Measurements from ENCODE around the gene HIGD1C. TPM values are rescaled to one million over a fixed set of nuclear protein-coding genes. Genes with fewer than 3 reads are reported as not detected.

The HIGD1C gene
- total and polyA plus RNA-seq, 2 of the 8 experiments (the other 6 are each of a cell fraction or from before 2014, with no cell fraction given): not detected

- H3K9me3 ChIP-seq (ENCODE audit: insufficient read depth in 2 of 2, low read depth in 1 of 2, low read length in 1 of 2): no peaks in the 10 kb centered on the region
- H2BK5ac ChIP-seq (ENCODE audit: low read depth, low read length): no peak overlapping the region
- no peak overlapping the region for H2BK20ac ChIP-seq (ENCODE audit: low read length)
- no peaks in the 10 kb centered on the region; a peak in 1 of 7 replicates for H3K4me1 ChIP-seq (replicated peaks in 1 of 4; ENCODE audit: control insufficient read depth in 3 of 4, insufficient read depth in 4 of 4, low read length in 3 of 4)
- 42% methylated on average over 2 of the region's 2 CpGs; no CpG with 5 or more reads in 1 of the 2 experiments for WGBS, 2 experiments (ENCODE audit: extremely low coverage in 1 of 2, insufficient coverage in 1 of 2, insufficient read length in 1 of 2, insufficient replicate concordance in 2 of 2, low coverage in 1 of 2, low lambda C conversion rate in 2 of 2, missing lambda C conversion rate in 1 of 2)
- no peak overlapping the region for H3K9ac ChIP-seq (replicated peaks in 1 of 4; ENCODE audit: extremely low read depth in 1 of 4, low read depth in 3 of 4, low read length in 3 of 4)
- no peak for FAIRE-seq
- H3K23ac ChIP-seq (ENCODE audit: insufficient read length): no peak overlapping the region
- no peak overlapping the region for H4K8ac ChIP-seq (ENCODE audit: extremely low read depth, insufficient read depth, low read length)
- H3K56ac ChIP-seq (replicated peaks; ENCODE audit: insufficient read length, low read depth, low read length): no peak overlapping the region
- no peak overlapping the region for H3K18ac ChIP-seq (ENCODE audit: extremely low read depth, low read length)
- no peak overlapping the region for H2AFZ ChIP-seq (ENCODE audit: low read length)
- H2BK12ac ChIP-seq (ENCODE audit: low read depth, low read length): no peak overlapping the region
- H3K23me2 ChIP-seq (ENCODE audit: low read depth, low read length): no peaks in the 10 kb centered on the region
- no peak overlapping the region for H3K4me2 ChIP-seq (ENCODE audit: insufficient read depth in 1 of 2, low read depth in 2 of 2, low read length in 2 of 2)
- peaks cover 13 to 63% (median 46%) of the 10 kb centered on the region in 4 experiments for H3K36me3 ChIP-seq (ENCODE audit: control insufficient read depth in 2 of 4, insufficient read depth in 4 of 4, low read length in 3 of 4)
- H3K27me3 ChIP-seq (replicated peaks in 1 of 4; ENCODE audit: control insufficient read depth in 3 of 4, extremely low read depth in 1 of 4, insufficient read depth in 3 of 4, low read length in 3 of 4): no peaks in the 10 kb centered on the region
- no peak overlapping the region for H4K91ac ChIP-seq (replicated peaks; ENCODE audit: insufficient read length, low read length)
- CTCF ChIA-PET (ENCODE audit: partially characterized antibody): interaction anchor here (0.7 kb wide), 1 partner anchor 1229 kb away, joined by 3 read pairs; no protein-coding TSS in a partner anchor
- H3K27ac ChIP-seq (ENCODE audit: low read depth, low read length): no peak overlapping the region
- no peak overlapping the region for H2AK5ac ChIP-seq (ENCODE audit: low read depth, low read length)
- H3K4ac ChIP-seq (replicated peaks; ENCODE audit: insufficient read length, low read depth, low read length): no peak overlapping the region
- H2BK120ac ChIP-seq (replicated peaks; ENCODE audit: low read depth, low read length): no peak overlapping the region
- no peak for DNase-seq (ENCODE audit: low read depth in 1 of 2, low spot score in 2 of 2)
- no peaks in the 10 kb centered on the region for H4K20me1 ChIP-seq (replicated peaks in 1 of 2; ENCODE audit: control insufficient read depth in 1 of 2, insufficient read depth in 2 of 2, low read length in 2 of 2)
- H4K5ac ChIP-seq (ENCODE audit: insufficient read length, low read depth, low read length): no peak overlapping the region
- H3K79me1 ChIP-seq (ENCODE audit: low read depth, low read length): no peaks in the 10 kb centered on the region
- POLR2A ChIA-PET (ENCODE audit: partially characterized antibody): no interaction called here
- H2BK15ac ChIP-seq (ENCODE audit: low read length): no peak overlapping the region
- H3K79me2 ChIP-seq (ENCODE audit: control insufficient read depth in 1 of 2, insufficient read depth in 2 of 2, low read length in 2 of 2): no peaks in the 10 kb centered on the region
- no peak overlapping the region for H3K14ac ChIP-seq (ENCODE audit: insufficient read length)
- H3K4me3 ChIP-seq (ENCODE audit: extremely low read depth in 1 of 4, insufficient read depth in 2 of 4, low read depth in 3 of 4, low read length in 4 of 4): no peak overlapping the region
- TF ChIP-seq SP2 (IDR thresholded peaks at IDR 0.05; ENCODE audit: low read length) (no peak), SIRT6 (IDR thresholded peaks at IDR 0.05; ENCODE audit: low read length) (no peak), NANOG (IDR thresholded peaks at IDR 0.05; ENCODE audit: insufficient read depth, low read depth, low read length, poor library complexity, severe bottlenecking) (no peak), CREB1 (IDR thresholded peaks at IDR 0.05) (no peak), CTBP2 (IDR thresholded peaks at IDR 0.05; ENCODE audit: borderline replicate concordance, insufficient read depth, insufficient read length, low read length) (no peak), CEBPB (IDR thresholded peaks at IDR 0.05; ENCODE audit: low read depth, low read length) (no peak), TAF7 (optimal IDR thresholded peaks at IDR 0.05; ENCODE audit: borderline replicate concordance, low read depth, low read length) (no peak), KDM5A (IDR thresholded peaks at IDR 0.05; ENCODE audit: low read length) (no peak), SIN3A (conservative IDR thresholded peaks at IDR 0.05 in 1 of 2, IDR thresholded peaks at IDR 0.05 in 1 of 2; ENCODE audit: low read depth in 1 of 2, low read length in 2 of 2) (no peak), SAP30 (IDR thresholded peaks at IDR 0.05; ENCODE audit: insufficient read depth, insufficient replicate concordance, low read length) (no peak), FOSL1 (IDR thresholded peaks at IDR 0.05; ENCODE audit: insufficient read depth, low read depth, low read length) (no peak), YY1 (IDR thresholded peaks at IDR 0.05; ENCODE audit: low read depth, low read length) (no peak), JUN (IDR thresholded peaks at IDR 0.05; ENCODE audit: low read depth, low read length) (no peak), HDAC6 (IDR thresholded peaks at IDR 0.05; ENCODE audit: low read depth, low read length) (no peak), CHD2 (IDR thresholded peaks at IDR 0.05; ENCODE audit: low read length) (no peak), CBX8 (IDR thresholded peaks at IDR 0.05; ENCODE audit: borderline replicate concordance, low read depth, low read length) (no peak)
Measured at GRCh38 chr12:50992819-50993218, 40.5 kb downstream of the HIGD1C start.

Data from H1 (cell line).